ENCODE results near the gene FITM1.

Gene FITM1

DNA sequence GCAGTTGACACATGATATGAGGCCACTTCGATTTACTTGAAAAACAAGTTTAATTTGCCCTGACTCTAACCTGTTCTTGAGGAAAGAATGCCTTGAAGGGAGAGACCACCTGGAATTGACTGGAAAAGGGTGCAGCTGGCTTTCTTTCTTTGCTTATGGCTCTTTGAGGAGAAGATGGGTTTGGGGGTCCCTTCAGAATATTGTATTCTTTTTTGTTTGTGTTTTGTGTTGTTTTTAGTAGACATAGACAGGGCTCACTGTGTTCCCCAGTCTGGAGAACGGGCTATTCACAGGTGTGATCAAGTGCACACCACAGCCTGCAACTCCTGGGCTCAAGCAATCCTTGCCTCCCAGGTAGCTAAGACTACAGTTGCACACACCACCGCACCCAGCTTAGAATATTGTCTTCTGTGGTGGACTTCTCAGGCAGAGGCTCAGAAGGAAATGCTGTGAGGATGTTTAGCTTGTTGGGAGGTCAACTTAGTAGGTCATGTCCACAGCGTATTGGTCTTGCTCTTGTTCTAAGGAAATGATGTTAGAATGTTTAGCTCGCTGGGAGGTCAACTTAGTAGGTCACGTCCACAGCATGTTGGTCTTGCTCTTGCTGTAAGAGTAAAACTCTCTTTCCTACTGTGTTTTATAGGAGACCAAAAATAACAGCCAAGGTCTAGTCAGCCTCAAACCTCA lies 14.2 kb upstream of the FITM1 start:
- H3K4ac ChIP-seq (ENCODE audit: low read length): no peak overlapping the region
- no peak overlapping the region for H2BK5ac ChIP-seq (ENCODE audit: low read length)
- H4K91ac ChIP-seq (ENCODE audit: low read depth, low read length, poor library complexity): no peak overlapping the region
- peak overlapping the region in 1 of 2 donors; percentile 75 for H3K4me3 ChIP-seq (ENCODE audit: low read length in 2 of 2)
- DNase-seq (ENCODE audit: low spot score): no peak
- H3K79me1 ChIP-seq (ENCODE audit: low read depth, low read length): no peaks in the 10 kb centered on the region
- peaks cover 4 to 8% of the 10 kb centered on the region in 2 donors for H3K4me1 ChIP-seq (ENCODE audit: control insufficient read depth in 2 of 2, insufficient read depth in 1 of 2, low read depth in 1 of 2, low read length in 2 of 2)
- H3K23ac ChIP-seq (ENCODE audit: low read depth, low read length, poor library complexity): no peak overlapping the region
- no peak overlapping the region for H2AK5ac ChIP-seq (ENCODE audit: low read depth, low read length)
- no peak overlapping the region for H3K18ac ChIP-seq (ENCODE audit: low read length)
- H2BK12ac ChIP-seq (ENCODE audit: low read length): no peak overlapping the region
- peaks cover 20 to 50% of the 10 kb centered on the region in 2 donors for H3K36me3 ChIP-seq (replicated peaks in 1 of 2; ENCODE audit: control insufficient read depth in 2 of 2, insufficient read depth in 2 of 2, low read length in 2 of 2)
- no peak overlapping the region for H3K4me2 ChIP-seq (ENCODE audit: insufficient read depth, low read length, poor library complexity, severe bottlenecking)
- no peak overlapping the region for H2AFZ ChIP-seq (ENCODE audit: low read length)
- no peak overlapping the region for H3K14ac ChIP-seq (ENCODE audit: low read length)
- no peak overlapping the region for H2BK120ac ChIP-seq (ENCODE audit: low read depth, low read length)
- no peak overlapping the region for H3K27ac ChIP-seq (replicated peaks; ENCODE audit: low read length)
- no CpG with 5 or more reads among the region's 6 CpGs for WGBS, 2 donors (ENCODE audit: extremely low coverage in 2 of 2, insufficient read length in 2 of 2, insufficient replicate concordance in 1 of 2)
- no peak overlapping the region for H4K8ac ChIP-seq (ENCODE audit: low read depth, low read length)
- no peaks in the 10 kb centered on the region for H3K9me3 ChIP-seq (replicated peaks in 1 of 2; ENCODE audit: control insufficient read depth in 2 of 2, insufficient read depth in 1 of 2, low read depth in 1 of 2, low read length in 2 of 2)
- no peak overlapping the region for H3K9ac ChIP-seq (ENCODE audit: low read depth, low read length, poor library complexity)
- H3K27me3 ChIP-seq (ENCODE audit: control insufficient read depth in 3 of 3, insufficient read depth in 3 of 3, low read depth in 1 of 3, low read length in 3 of 3): no peaks in the 10 kb centered on the region
- no peak overlapping the region for H2BK15ac ChIP-seq (ENCODE audit: low read length)

DNA sequence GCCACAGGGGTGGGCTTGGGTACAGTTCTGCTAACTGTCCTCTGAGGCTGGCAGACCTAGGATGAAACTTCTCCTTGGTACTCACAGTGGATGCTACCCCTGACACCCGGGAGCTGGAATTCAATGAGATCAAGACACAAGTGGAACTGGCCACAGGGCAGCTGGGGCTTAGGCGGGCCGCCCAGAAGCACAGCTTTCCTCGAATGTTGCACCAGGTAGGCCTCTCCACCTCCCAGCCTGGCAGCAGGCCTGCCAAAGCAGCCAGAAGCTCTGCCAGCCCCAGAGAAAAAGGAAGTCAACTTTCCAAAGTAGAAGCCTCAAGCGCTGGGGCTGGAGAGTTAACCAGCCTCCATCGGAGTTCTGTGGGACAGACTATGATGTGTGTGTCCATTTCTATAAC lies 13.3 kb upstream of the FITM1 start:
- Histone ChIP-seq H3K4me3 (ENCODE audit: low read length in 2 of 2) (no peak overlapping the region), H3K79me1 (ENCODE audit: low read depth, low read length) (no peaks in the 10 kb centered on the region), H3K18ac (ENCODE audit: low read length) (no peak overlapping the region), H4K91ac (ENCODE audit: low read depth, low read length, poor library complexity) (no peak overlapping the region), H2BK12ac (ENCODE audit: low read length) (no peak overlapping the region), H2AK5ac (ENCODE audit: low read depth, low read length) (no peak overlapping the region), H2BK15ac (ENCODE audit: low read length) (no peak overlapping the region), H3K27ac (replicated peaks; ENCODE audit: low read length) (no peak overlapping the region), H2BK5ac (ENCODE audit: low read length) (no peak overlapping the region), H3K27me3 (ENCODE audit: control insufficient read depth in 3 of 3, insufficient read depth in 3 of 3, low read depth in 1 of 3, low read length in 3 of 3) (no peaks in the 10 kb centered on the region), H3K36me3 (replicated peaks in 1 of 2; ENCODE audit: control insufficient read depth in 2 of 2, insufficient read depth in 2 of 2, low read length in 2 of 2) (peaks cover 21 to 57% of the 10 kb centered on the region in 2 donors), H2BK120ac (ENCODE audit: low read depth, low read length) (no peak overlapping the region), H3K4me2 (ENCODE audit: insufficient read depth, low read length, poor library complexity, severe bottlenecking) (no peak overlapping the region), H3K14ac (ENCODE audit: low read length) (no peak overlapping the region), H3K9me3 (replicated peaks in 1 of 2; ENCODE audit: control insufficient read depth in 2 of 2, insufficient read depth in 1 of 2, low read depth in 1 of 2, low read length in 2 of 2) (no peaks in the 10 kb centered on the region), H3K4ac (ENCODE audit: low read length) (no peak overlapping the region), H3K9ac (ENCODE audit: low read depth, low read length, poor library complexity) (no peak overlapping the region), H4K8ac (ENCODE audit: low read depth, low read length) (no peak overlapping the region), H3K23ac (ENCODE audit: low read depth, low read length, poor library complexity) (no peak overlapping the region), H3K4me1 (ENCODE audit: control insufficient read depth in 2 of 2, insufficient read depth in 1 of 2, low read depth in 1 of 2, low read length in 2 of 2) (peaks cover 4 to 8% of the 10 kb centered on the region in 2 donors), H2AFZ (ENCODE audit: low read length) (no peak overlapping the region)
- WGBS, 2 donors (ENCODE audit: extremely low coverage in 2 of 2, insufficient read length in 2 of 2, insufficient replicate concordance in 1 of 2): no CpG with 5 or more reads among the region's 6 CpGs
- DNase-seq (ENCODE audit: low spot score): no peak

- DNase-seq (ENCODE audit: low spot score): no peak
- Histone ChIP-seq H3K9ac (ENCODE audit: low read depth, low read length, poor library complexity) (no peak overlapping the region), H3K27ac (replicated peaks; ENCODE audit: low read length) (no peak overlapping the region), H4K91ac (ENCODE audit: low read depth, low read length, poor library complexity) (no peak overlapping the region), H3K79me1 (ENCODE audit: low read depth, low read length) (no peaks in the 10 kb centered on the region), H2BK5ac (ENCODE audit: low read length) (no peak overlapping the region), H3K18ac (ENCODE audit: low read length) (no peak overlapping the region), H2BK15ac (ENCODE audit: low read length) (no peak overlapping the region), H3K4ac (ENCODE audit: low read length) (no peak overlapping the region), H3K27me3 (ENCODE audit: control insufficient read depth in 3 of 3, insufficient read depth in 3 of 3, low read depth in 1 of 3, low read length in 3 of 3) (no peaks in the 10 kb centered on the region), H3K23ac (ENCODE audit: low read depth, low read length, poor library complexity) (no peak overlapping the region), H2BK12ac (ENCODE audit: low read length) (no peak overlapping the region), H3K36me3 (replicated peaks in 1 of 2; ENCODE audit: control insufficient read depth in 2 of 2, insufficient read depth in 2 of 2, low read length in 2 of 2) (peaks cover 30 to 73% of the 10 kb centered on the region in 2 donors), H2BK120ac (ENCODE audit: low read depth, low read length) (no peak overlapping the region), H3K4me1 (ENCODE audit: control insufficient read depth in 2 of 2, insufficient read depth in 1 of 2, low read depth in 1 of 2, low read length in 2 of 2) (peaks cover 4 to 8% of the 10 kb centered on the region in 2 donors), H3K4me2 (ENCODE audit: insufficient read depth, low read length, poor library complexity, severe bottlenecking) (no peak overlapping the region), H3K14ac (ENCODE audit: low read length) (no peak overlapping the region), H2AFZ (ENCODE audit: low read length) (no peak overlapping the region), H3K9me3 (replicated peaks in 1 of 2; ENCODE audit: control insufficient read depth in 2 of 2, insufficient read depth in 1 of 2, low read depth in 1 of 2, low read length in 2 of 2) (no peaks in the 10 kb centered on the region), H4K8ac (ENCODE audit: low read depth, low read length) (no peak overlapping the region), H2AK5ac (ENCODE audit: low read depth, low read length) (no peak overlapping the region), H3K4me3 (ENCODE audit: low read length in 2 of 2) (no peak overlapping the region)
- no CpG with 5 or more reads among the region's 6 CpGs for WGBS, 2 donors (ENCODE audit: extremely low coverage in 2 of 2, insufficient read length in 2 of 2, insufficient replicate concordance in 1 of 2)
These were observed 10.8 kb upstream of the FITM1 start for GRCh38 chr14:24119691-24120090.

DNA sequence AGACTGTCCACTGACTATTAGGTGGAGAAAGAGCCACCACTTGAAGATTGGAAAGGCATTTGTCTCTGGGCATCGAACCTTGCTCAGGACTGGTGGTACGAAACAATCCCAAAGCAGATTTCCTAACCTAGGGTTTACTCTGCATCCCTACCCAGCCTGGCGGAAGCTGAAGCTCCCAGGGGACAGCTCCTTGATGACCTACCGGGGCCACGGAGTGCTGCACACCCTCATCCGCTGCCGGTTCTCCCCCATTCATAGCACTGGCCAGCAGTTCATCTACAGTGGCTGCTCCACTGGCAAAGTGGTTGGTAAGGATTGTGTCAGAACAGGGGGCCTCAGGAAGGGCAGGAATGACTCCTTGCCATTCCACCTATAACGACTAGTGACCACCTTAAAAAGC lies 9.2 kb upstream of the FITM1 start:
- Histone ChIP-seq H3K4ac (ENCODE audit: low read length) (no peak overlapping the region), H3K4me3 (ENCODE audit: low read length in 2 of 2) (no peak overlapping the region), H4K91ac (ENCODE audit: low read depth, low read length, poor library complexity) (no peak overlapping the region), H3K23ac (ENCODE audit: low read depth, low read length, poor library complexity) (no peak overlapping the region), H3K36me3 (replicated peaks in 1 of 2; ENCODE audit: control insufficient read depth in 2 of 2, insufficient read depth in 2 of 2, low read length in 2 of 2) (peaks cover 30 to 70% of the 10 kb centered on the region in 2 donors), H2AFZ (ENCODE audit: low read length) (no peak overlapping the region), H2AK5ac (ENCODE audit: low read depth, low read length) (no peak overlapping the region), H3K9ac (ENCODE audit: low read depth, low read length, poor library complexity) (no peak overlapping the region), H3K18ac (ENCODE audit: low read length) (no peak overlapping the region), H2BK120ac (ENCODE audit: low read depth, low read length) (no peak overlapping the region), H3K79me1 (ENCODE audit: low read depth, low read length) (no peaks in the 10 kb centered on the region), H2BK15ac (ENCODE audit: low read length) (no peak overlapping the region), H3K4me1 (ENCODE audit: control insufficient read depth in 2 of 2, insufficient read depth in 1 of 2, low read depth in 1 of 2, low read length in 2 of 2) (no peaks in the 10 kb centered on the region), H4K8ac (ENCODE audit: low read depth, low read length) (no peak overlapping the region), H3K4me2 (ENCODE audit: insufficient read depth, low read length, poor library complexity, severe bottlenecking) (no peak overlapping the region), H3K27ac (replicated peaks; ENCODE audit: low read length) (no peak overlapping the region), H3K9me3 (replicated peaks in 1 of 2; ENCODE audit: control insufficient read depth in 2 of 2, insufficient read depth in 1 of 2, low read depth in 1 of 2, low read length in 2 of 2) (no peaks in the 10 kb centered on the region), H2BK5ac (ENCODE audit: low read length) (no peak overlapping the region), H3K27me3 (ENCODE audit: control insufficient read depth in 3 of 3, insufficient read depth in 3 of 3, low read depth in 1 of 3, low read length in 3 of 3) (no peaks in the 10 kb centered on the region), H2BK12ac (ENCODE audit: low read length) (no peak overlapping the region), H3K14ac (ENCODE audit: low read length) (no peak overlapping the region)
- WGBS, 2 donors (ENCODE audit: extremely low coverage in 2 of 2, insufficient read length in 2 of 2, insufficient replicate concordance in 1 of 2): no CpG with 5 or more reads among the region's 8 CpGs
- DNase-seq (ENCODE audit: low spot score): no peak

Data from neuronal stem cell (in vitro differentiated cells).